Thyroid gland (tissue), 4 donors: ENCODE measurements around the gene PLCL1.

ENCODE experiments used
- CTCF ChIP-seq, 6 experiments: fragments of 200-600 bp in 3 of 6; fragments of 450-650 bp in 3 of 6; sonication (generic) in 3 of 6; IDR thresholded peaks; one replicate each; pipeline ENCODE4 v1.5.1; 2016 to 2019; ENCODE audit warnings: antibody characterized with exemption in 6 of 6, mild to moderate bottlenecking in 2 of 6, inconsistent platforms in 1 of 6, moderate library complexity in 1 of 6
- POLR2A ChIP-seq, 2 donors: fragments of 450-650 bp; IDR thresholded peaks; one replicate each; pipeline ENCODE4 v1.6.1; 2017; ENCODE audit warnings: antibody characterized with exemption in 2 of 2, mild to moderate bottlenecking in 2 of 2, moderate library complexity in 1 of 2

- TF ChIP-seq POLR2A (IDR thresholded peaks at IDR 0.05), result no peak
- no peak for TF ChIP-seq CTCF (IDR thresholded peaks at IDR 0.05)
Measured at GRCh38 chr2:198072655-198073054, 268.3 kb downstream of the PLCL1 start.
